ENCODE data around the gene AHNAK. TPM values are rescaled to one million over a fixed set of nuclear protein-coding genes. Genes with fewer than 3 reads are reported as not detected.
A peak's percentile ranks its signal among the peaks of the same experiment; 100 is the strongest.

AHNAK gene
- total RNA-seq, 4 donors from 2014 or later: 374 to 1,261 (median 571) TPM

GRCh38 chr11:62512961-62513360 is 33.6 kb downstream of the AHNAK start:
- intact Hi-C loops (cut with DNase I; ENCODE audit: low total_unique reads): no loop called here
- Histone ChIP-seq H3K9me3 (no peaks in the 10 kb centered on the region), H3K36me3 (peaks cover 0 to 31% of the 10 kb centered on the region in 2 donors), H3K27ac (peak overlapping the region in 1 of 4 donors; percentile 27), H3K4me1 (peaks cover 25 to 29% of the 10 kb centered on the region in 2 donors), H3K27me3 (no peaks in the 10 kb centered on the region), H3K4me3 (no peak overlapping the region)
- DNase-seq (no peak), ATAC-seq (no peak)
- in situ Hi-C loops (cut with MboI; ENCODE audit: low sequenced_read_pairs in 4 of 4): no loop called here
- no peak for TF ChIP-seq POLR2A (IDR thresholded peaks at IDR 0.05)
- TF ChIP-seq, protein P1, sequence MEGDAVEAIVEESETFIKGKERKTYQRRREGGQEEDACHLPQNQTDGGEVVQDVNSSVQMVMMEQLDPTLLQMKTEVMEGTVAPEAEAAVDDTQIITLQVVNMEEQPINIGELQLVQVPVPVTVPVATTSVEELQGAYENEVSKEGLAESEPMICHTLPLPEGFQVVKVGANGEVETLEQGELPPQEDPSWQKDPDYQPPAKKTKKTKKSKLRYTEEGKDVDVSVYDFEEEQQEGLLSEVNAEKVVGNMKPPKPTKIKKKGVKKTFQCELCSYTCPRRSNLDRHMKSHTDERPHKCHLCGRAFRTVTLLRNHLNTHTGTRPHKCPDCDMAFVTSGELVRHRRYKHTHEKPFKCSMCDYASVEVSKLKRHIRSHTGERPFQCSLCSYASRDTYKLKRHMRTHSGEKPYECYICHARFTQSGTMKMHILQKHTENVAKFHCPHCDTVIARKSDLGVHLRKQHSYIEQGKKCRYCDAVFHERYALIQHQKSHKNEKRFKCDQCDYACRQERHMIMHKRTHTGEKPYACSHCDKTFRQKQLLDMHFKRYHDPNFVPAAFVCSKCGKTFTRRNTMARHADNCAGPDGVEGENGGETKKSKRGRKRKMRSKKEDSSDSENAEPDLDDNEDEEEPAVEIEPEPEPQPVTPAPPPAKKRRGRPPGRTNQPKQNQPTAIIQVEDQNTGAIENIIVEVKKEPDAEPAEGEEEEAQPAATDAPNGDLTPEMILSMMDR (IDR thresholded peaks at IDR 0.05 in 4 of 5, conservative IDR thresholded peaks at IDR 0.05 in 1 of 5): no peak

DNA sequence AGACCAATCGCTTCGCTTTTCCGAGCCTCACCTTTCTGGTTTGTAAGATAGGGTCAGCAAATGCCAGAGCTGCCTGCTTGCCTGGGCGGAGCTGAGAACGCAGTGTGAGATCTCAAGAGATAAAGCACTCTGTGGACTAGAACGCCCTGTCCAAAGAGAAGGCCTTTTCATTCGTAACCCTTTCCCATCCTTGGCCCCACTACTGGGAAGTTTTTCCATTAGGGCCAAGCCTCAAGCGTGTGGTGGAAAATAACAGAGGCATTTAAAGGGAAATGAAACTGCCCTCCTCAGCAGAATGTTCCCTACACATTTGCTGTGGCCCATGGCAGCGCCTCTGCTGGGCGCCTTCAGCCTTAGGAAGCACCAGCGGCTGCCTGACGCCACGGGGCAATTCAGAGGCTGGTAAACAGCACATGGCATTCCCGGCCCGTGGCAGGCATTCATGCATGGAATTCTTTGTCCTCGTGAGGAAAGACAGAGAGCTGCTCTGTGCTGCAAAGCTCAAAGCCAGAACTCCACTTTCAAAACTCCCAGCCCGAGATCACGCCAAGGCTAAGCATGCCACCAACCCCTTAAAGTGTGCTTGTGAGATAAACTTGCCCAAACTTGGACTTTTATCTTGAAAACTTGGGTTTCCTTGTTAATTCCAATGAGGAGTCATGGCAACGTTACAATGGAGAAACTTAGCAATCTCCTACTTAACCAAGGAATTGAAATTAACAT is 38.1 kb downstream of the AHNAK start:
- Histone ChIP-seq H3K4me3 (peak overlapping the region; percentile 3 to 54 (median 28)), H3K36me3 (no peaks in the 10 kb centered on the region), H3K9me3 (no peaks in the 10 kb centered on the region), H3K4me1 (peaks cover 25 to 32% of the 10 kb centered on the region in 2 donors), H3K27me3 (no peaks in the 10 kb centered on the region), H3K27ac (peak overlapping the region; percentile 70 to 87 (median 83))
- intact Hi-C loops (cut with DNase I; ENCODE audit: low total_unique reads) (no loop called here), in situ Hi-C loops (cut with MboI; ENCODE audit: low sequenced_read_pairs in 4 of 4) (no loop called here)
- TF ChIP-seq, protein P1 (IDR thresholded peaks at IDR 0.05 in 4 of 5, conservative IDR thresholded peaks at IDR 0.05 in 1 of 5): peak; percentile 33 to 70 (median 43)
- peak in 1 of 2 donors; percentile 31 for TF ChIP-seq POLR2A (IDR thresholded peaks at IDR 0.05)
- ATAC-seq (peak; percentile 89 to 95), DNase-seq (peak; percentile 86 to 87)

GRCh38 chr11:62507125-62507422 is 39.5 kb downstream of the AHNAK start:
- intact Hi-C loops (cut with DNase I; ENCODE audit: low total_unique reads) (no loop called here), in situ Hi-C loops (cut with MboI; ENCODE audit: low sequenced_read_pairs in 4 of 4) (no loop called here)
- DNase-seq (no peak), ATAC-seq (no peak)
- TF ChIP-seq POLR2A (IDR thresholded peaks at IDR 0.05): no peak
- H3K36me3 ChIP-seq: no peaks in the 10 kb centered on the region
- no peak overlapping the region for H3K4me3 ChIP-seq
- H3K27ac ChIP-seq: peak overlapping the region; percentile 31 to 85 (median 76)
- H3K27me3 ChIP-seq: no peaks in the 10 kb centered on the region
- no peaks in the 10 kb centered on the region for H3K9me3 ChIP-seq
- peaks cover 35 to 41% of the 10 kb centered on the region in 2 donors for H3K4me1 ChIP-seq

DNA sequence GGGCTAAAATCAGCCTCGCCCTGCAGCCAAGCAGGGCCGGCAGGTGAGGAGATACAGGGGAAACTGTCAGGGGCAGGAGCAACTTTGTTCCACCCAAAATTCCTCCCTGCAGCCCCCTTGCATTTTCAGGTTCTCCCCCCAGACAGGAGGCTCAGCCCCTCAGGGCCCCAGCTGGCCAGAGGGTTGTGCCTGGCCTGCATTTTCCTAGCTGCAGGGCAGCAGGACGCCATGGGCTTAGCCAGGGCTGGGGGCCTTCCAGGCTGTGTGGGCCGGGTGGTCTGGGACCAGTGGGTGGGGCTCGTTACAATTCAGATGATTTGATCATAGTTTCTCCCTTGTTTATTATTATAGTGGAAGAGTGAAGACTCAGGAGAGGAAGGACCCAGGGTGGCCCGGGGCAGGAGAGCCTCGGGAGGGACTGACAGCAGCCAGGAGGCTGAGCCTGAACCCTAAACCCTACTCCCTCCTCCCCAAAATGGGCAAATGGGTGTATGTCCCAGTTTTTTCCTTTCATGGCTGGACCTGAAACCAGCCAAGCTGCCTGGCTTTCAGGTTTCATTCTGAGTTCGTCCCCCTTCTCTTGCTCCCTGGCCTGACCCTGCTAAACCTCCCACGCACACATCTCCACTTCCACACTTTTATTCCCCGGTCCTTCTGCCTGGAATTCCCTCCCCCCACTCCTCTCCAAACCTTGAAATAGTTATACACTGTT is 40.0 kb downstream of the AHNAK start:
- intact Hi-C loops (cut with DNase I; ENCODE audit: low total_unique reads): no loop called here
- no peak for ATAC-seq
- Histone ChIP-seq H3K4me3 (no peak overlapping the region), H3K36me3 (no peaks in the 10 kb centered on the region), H3K4me1 (peaks cover 40 to 46% of the 10 kb centered on the region in 2 donors), H3K27ac (peak overlapping the region in 3 of 4 donors; percentile 31 to 85 (median 81)), H3K9me3 (no peaks in the 10 kb centered on the region), H3K27me3 (no peaks in the 10 kb centered on the region)
- in situ Hi-C loops (cut with MboI; ENCODE audit: low sequenced_read_pairs in 4 of 4): no loop called here
- DNase-seq: no peak
- TF ChIP-seq POLR2A (IDR thresholded peaks at IDR 0.05): no peak
- TF ChIP-seq, protein P1 (IDR thresholded peaks at IDR 0.05 in 4 of 5, conservative IDR thresholded peaks at IDR 0.05 in 1 of 5): no peak

- ATAC-seq (no peak), DNase-seq (no peak)
- TF ChIP-seq POLR2A (IDR thresholded peaks at IDR 0.05): no peak
- TF ChIP-seq, protein P1 (IDR thresholded peaks at IDR 0.05 in 4 of 5, conservative IDR thresholded peaks at IDR 0.05 in 1 of 5): no peak
- intact Hi-C loops (cut with DNase I; ENCODE audit: low total_unique reads) (no loop called here), in situ Hi-C loops (cut with MboI; ENCODE audit: low sequenced_read_pairs in 4 of 4) (no loop called here)
- Histone ChIP-seq H3K27ac (peak overlapping the region in 2 of 4 donors; percentile 5 to 38), H3K9me3 (no peaks in the 10 kb centered on the region), H3K4me3 (peak overlapping the region in 1 of 4 donors; percentile 19), H3K4me1 (peaks cover 50 to 56% of the 10 kb centered on the region in 2 donors), H3K27me3 (no peaks in the 10 kb centered on the region), H3K36me3 (no peaks in the 10 kb centered on the region)
Measured at GRCh38 chr11:62505440-62506091, 41.0 kb downstream of the AHNAK start.
